SK-N-MC (cell line): ENCODE measurements around the gene HOXA9.

Experiments
- EZH2 ChIP-seq: fragments of 200-600 bp; sonication (generic); IDR thresholded peaks from one replicate; pipeline ENCODE4 v1.6.1; 2017; ENCODE audit warnings: antibody characterized with exemption
- FOXP2 ChIP-seq: optimal IDR thresholded peaks from 2 replicates; pipeline ENCODE3; 2011; ENCODE audit warnings: mild to moderate bottlenecking, moderate library complexity; ENCODE audit not compliant: insufficient read depth; ENCODE audit errors: extremely low read length, control extremely low read depth
- POLR2AphosphoS5 ChIP-seq: IDR thresholded peaks from 2 replicates; pipeline ENCODE4 v1.6.1; 2012; ENCODE audit warnings: mild to moderate bottlenecking, low read depth, low read length, borderline replicate concordance

DNA sequence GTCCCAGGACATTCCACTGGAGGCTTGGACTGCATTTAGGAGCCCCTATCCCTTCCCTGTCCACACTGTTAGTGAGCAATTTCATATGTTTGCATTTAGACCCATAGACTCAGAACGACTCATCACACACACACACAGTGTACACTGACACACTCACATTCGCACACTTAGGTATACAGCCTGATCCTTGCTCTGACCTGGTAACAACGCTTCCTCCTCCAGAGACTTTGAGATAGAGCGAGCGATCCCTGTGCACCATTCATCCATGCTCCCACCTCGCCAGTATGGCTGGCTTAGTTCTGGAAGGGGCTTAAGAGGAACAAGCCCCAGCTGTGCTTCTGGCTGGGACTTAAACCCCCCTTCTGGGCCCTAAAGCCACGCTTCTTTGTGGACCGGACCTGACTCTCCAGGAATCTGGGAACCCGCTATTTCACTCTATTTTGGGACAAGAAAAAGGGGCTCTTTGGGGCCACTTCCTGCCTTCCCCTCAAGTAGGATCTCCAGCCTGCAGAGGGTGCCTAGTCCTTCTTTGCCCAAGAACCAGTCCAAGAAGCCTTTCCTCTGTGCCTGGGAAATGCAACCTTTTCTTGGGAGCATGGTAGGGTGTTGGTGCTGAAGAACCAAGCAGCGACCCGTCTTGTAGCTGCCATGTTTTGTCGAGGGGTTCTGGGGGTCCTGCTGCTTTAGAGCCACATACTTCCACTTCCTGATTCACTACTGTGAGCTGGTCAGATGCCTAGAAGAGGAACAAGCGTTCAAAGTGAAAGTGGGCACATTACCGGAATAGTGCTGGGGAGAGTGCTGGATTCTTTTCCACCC, 35.6 kb upstream of the HOXA9 start:
- TF ChIP-seq POLR2AphosphoS5 (no peak), EZH2 (no peak), FOXP2 (no peak)
